Brain microvascular endothelial cell (primary cell): ENCODE measurements around the gene OTUB2.
A peak's percentile ranks its signal among the peaks of the same experiment; 100 is the strongest.

Source experiments
- DNase-seq: peaks from one replicate; pipeline ENCODE4 v3.0.0-alpha.2; 2020
- H3K27ac ChIP-seq: fragments of 250-450 bp; sonication (Bioruptor Pico); 2 replicates; pipeline ENCODE4 v1.5.1; 2020; ENCODE audit warnings: mild to moderate bottlenecking, moderate library complexity
- H3K27me3 ChIP-seq: fragments of 250-450 bp; sonication (Bioruptor Pico); replicated peaks from 2 replicates; pipeline ENCODE4 v1.5.1; 2020; ENCODE audit warnings: mild to moderate bottlenecking
- H3K36me3 ChIP-seq: fragments of 250-450 bp; sonication (Bioruptor Pico); replicated peaks from 2 replicates; pipeline ENCODE4 v1.5.1; 2020; ENCODE audit warnings: mild to moderate bottlenecking
- H3K4me3 ChIP-seq: 2 replicates; pipeline ENCODE4 v1.5.1; 2011; ENCODE audit warnings: low read depth, mild to moderate bottlenecking, control low read depth, low read length, moderate library complexity
- CTCF ChIP-seq: IDR thresholded peaks from 2 replicates; pipeline ENCODE4 v1.5.1; 2011; ENCODE audit warnings: low read depth, mild to moderate bottlenecking, moderate library complexity, low read length, control low read depth, inconsistent platforms; ENCODE audit errors: missing control alignments
- in situ Hi-C: cut with HindIII; loops from 2 replicates; pipeline ENCODE4 v1.10.0; 2017; ENCODE audit warnings: low sequenced_read_pairs, low pct_ligation_motif_present

The OTUB2 gene

GRCh38 chr14:93980456-93981201 is 45.5 kb upstream of the OTUB2 start:
- H3K27me3 ChIP-seq, result peaks cover 4% of the 10 kb centered on the region
- TF ChIP-seq CTCF, result no peak
- in situ Hi-C loops, result no loop called here
- DNase-seq, result no peak
- no peak overlapping the region for H3K4me3 ChIP-seq
- no peaks in the 10 kb centered on the region for H3K36me3 ChIP-seq
- H3K27ac ChIP-seq, result no peak overlapping the region

DNA sequence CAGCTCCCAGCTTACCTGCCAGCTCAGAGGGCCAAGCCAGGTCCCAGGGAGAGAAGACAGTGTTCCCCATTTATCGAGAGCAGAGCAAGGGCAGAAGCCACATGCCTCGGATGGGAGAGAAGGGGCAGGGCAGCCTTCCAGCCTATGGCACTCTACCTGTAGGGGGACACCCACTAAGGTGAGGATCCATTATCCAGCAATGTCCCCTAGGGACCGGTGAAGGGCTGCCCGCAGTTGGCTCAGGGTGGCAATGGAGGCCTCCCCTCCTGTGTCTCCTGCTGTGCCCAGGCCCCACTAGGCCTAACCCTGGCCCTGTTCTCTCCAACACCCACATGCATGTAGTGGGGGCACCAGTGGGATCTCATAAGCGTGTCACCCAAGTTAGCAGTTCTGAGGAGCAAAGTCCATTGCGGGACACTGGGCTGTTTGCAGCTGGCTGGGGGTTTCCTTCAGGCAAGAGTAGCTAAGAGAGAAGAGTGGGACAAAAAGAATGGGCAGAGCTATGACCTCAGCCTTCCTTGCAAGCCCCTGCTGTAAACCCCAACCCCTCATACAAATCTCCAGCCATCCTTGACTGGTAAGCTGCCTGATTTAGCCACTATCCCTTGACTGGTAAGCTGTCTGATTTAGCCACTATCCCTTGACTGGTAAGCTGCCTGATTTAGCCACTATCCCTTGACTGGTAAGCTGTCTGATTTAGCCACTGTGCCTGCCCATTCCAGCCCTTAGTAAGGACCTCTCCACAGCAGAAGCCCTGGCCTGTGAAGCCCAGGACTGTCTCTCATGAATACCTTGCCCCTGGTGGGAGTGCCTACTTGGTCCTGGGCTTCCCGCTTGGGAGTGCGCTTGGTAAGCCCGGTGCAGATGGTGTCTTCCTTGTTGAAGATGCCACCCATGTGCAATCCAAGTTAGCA is 44.6 kb upstream of the OTUB2 start:
- Histone ChIP-seq H3K4me3 (no peak overlapping the region), H3K27me3 (peaks cover 4% of the 10 kb centered on the region), H3K27ac (no peak overlapping the region), H3K36me3 (no peaks in the 10 kb centered on the region)
- TF ChIP-seq CTCF, result peak; percentile 2
- in situ Hi-C loops, result no loop called here
- DNase-seq, result no peak

GRCh38 chr14:93982230-93983007 is 43.7 kb upstream of the OTUB2 start:
- Histone ChIP-seq H3K36me3 (no peaks in the 10 kb centered on the region), H3K27me3 (no peaks in the 10 kb centered on the region), H3K4me3 (no peak overlapping the region), H3K27ac (no peak overlapping the region)
- DNase-seq, result no peak
- in situ Hi-C loops, result no loop called here
- TF ChIP-seq CTCF, result no peak

- Histone ChIP-seq H3K36me3 (no peaks in the 10 kb centered on the region), H3K27me3 (no peaks in the 10 kb centered on the region), H3K4me3 (no peak overlapping the region), H3K27ac (no peak overlapping the region)
- in situ Hi-C loops, result no loop called here
- no peak for TF ChIP-seq CTCF
- DNase-seq, result peak; percentile 31
Measured at GRCh38 chr14:93984070-93984469, 42.1 kb upstream of the OTUB2 start.

DNA sequence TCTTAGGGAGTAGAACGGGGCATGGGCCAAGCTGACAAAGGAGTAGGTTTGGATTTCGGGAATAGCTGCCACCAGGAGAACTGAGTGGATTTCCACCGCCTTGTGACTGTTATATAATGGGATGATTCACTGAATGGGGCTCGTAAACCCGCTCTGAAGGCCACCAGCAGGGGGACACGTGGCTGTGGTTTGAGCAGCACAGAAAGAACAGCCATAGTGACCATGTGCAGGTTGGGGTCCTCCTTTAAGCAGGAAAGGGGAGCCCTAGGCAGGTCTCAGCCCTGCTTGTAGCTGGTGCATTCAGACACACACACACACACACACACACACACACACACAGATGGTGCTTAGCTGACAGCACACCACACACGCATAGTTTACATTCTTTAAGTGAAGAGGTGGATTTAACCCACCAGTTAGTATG is 41.1 kb upstream of the OTUB2 start:
- Histone ChIP-seq H3K27ac (no peak overlapping the region), H3K4me3 (no peak overlapping the region), H3K27me3 (peaks cover 2% of the 10 kb centered on the region), H3K36me3 (no peaks in the 10 kb centered on the region)
- in situ Hi-C loops, result no loop called here
- TF ChIP-seq CTCF, result peak; percentile 69
- DNase-seq, result peak; percentile 89
